Uterus (tissue), 4 donors: ENCODE results near the gene DCANP1. TPM values are rescaled to one million over a fixed set of nuclear protein-coding genes. Genes with fewer than 3 reads are reported as not detected.

Source experiments
- DNase-seq, 2 donors: peaks; one replicate each; pipeline ENCODE4 v3.0.0-alpha.2; 2019 to 2020
- H3K27ac ChIP-seq, 2 donors: fragments of 200-600 bp; sonication (generic); 1 replicate in 1 of 2; 2 replicates in 1 of 2; pipeline ENCODE4 v1.5.1; 2016 to 2018
- H3K27me3 ChIP-seq, 2 donors: fragments of 200-600 bp; sonication (generic); one replicate each; pipeline ENCODE4 v1.5.1; 2018 to 2019; ENCODE audit warnings: control low read depth in 1 of 2
- H3K36me3 ChIP-seq, 2 donors: fragments of 200-600 bp; sonication (generic); one replicate each; pipeline ENCODE4 v1.5.1; 2019; ENCODE audit warnings: control low read depth in 1 of 2
- H3K4me1 ChIP-seq, 2 donors: fragments of 200-600 bp; sonication (generic); one replicate each; pipeline ENCODE4 v1.5.1; 2018 to 2019; ENCODE audit warnings: control low read depth in 1 of 2
- H3K4me3 ChIP-seq, 2 donors: fragments of 200-600 bp; sonication (generic); 1 replicate in 1 of 2; 2 replicates in 1 of 2; pipeline ENCODE4 v1.5.1; 2018 to 2019; ENCODE audit warnings: mild to moderate bottlenecking in 1 of 2
- H3K9me3 ChIP-seq, 2 donors: fragments of 200-600 bp; sonication (generic); one replicate each; pipeline ENCODE4 v1.5.1; 2019; ENCODE audit warnings: control low read depth in 1 of 2
- POLR2A ChIP-seq, 2 donors: fragments of 450-650 bp; IDR thresholded peaks; one replicate each; pipeline ENCODE4 v1.6.1; 2016; ENCODE audit warnings: antibody characterized with exemption in 2 of 2, mild to moderate bottlenecking in 1 of 2, moderate library complexity in 1 of 2
- intact Hi-C: fragments of 100-400 bp; cut with DNase I; formaldehyde crosslinking; loops from one replicate; pipeline ENCODE4 v1.15.1; 2023; ENCODE audit warnings: low total_unique reads
- total RNA-seq, 4 donors: library from RNA; depleted of rRNA in 3 of 4; stranded (reverse); fragments of >200 nt in 3 of 4; gene quantifications; one replicate each; pipeline versions ENCODE4 v1.1.0 to v1.2.4, GENCODE V29; 2014 to 2023
- TF ChIP-seq, protein P1 (sequence below), 4 experiments: fragments of 200-600 bp in 2 of 4; fragments of 450-650 bp in 2 of 4; sonication (generic) in 2 of 4; IDR thresholded peaks; one replicate each; pipeline ENCODE4 v1.5.1; 2016 to 2019; ENCODE audit warnings: antibody characterized with exemption in 4 of 4, mild to moderate bottlenecking in 2 of 4, moderate library complexity in 1 of 4
- donor health status: DM: yes; HTN: yes; CAD: no.

Gene DCANP1
- total RNA-seq, 4 donors from 2014 or later: not detected

DNA sequence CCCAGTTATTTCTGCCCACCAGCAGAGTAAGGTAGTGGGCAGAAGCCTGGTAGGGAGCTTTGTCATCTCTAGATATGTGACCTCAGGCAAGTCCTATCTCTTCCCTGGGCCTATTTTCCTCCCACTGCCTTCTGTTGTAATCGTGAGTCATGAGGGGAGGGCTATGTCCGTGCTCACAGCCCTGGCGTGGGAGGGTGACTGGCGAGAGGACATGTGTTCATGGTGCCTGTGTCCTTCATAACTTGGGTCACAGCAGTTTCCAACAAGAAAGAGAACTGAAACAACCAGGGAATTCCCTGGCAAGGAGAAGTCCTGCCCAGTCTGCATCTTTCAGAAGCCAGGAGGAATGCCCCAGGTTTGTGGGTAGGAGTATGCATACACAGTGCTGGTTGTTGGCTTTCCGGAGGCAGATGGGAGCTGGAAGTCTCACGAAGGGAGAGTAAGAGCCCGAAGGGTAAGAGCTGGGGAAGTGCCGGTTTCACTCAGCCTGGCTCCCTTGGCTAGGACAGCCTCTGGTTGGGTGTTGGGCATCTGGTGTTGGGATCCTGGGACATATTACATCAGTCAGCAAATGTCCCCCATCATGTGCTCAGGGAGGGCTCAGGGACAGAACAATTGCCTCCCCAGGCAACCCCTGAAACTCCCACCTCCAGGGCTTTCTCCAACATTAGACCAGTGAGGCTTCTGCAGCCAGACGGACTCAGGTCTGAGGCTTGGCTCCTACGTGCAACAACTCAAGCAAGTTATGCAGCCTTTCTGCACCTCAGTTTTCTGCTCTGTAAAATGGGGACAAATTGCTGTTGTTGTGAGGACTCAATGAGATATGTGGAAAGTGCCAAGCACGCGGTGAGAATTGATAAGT is 9.3 kb upstream of the DCANP1 start:
- Histone ChIP-seq H3K4me1 (no peaks in the 10 kb centered on the region), H3K27me3 (no peaks in the 10 kb centered on the region), H3K27ac (no peak overlapping the region), H3K9me3 (no peaks in the 10 kb centered on the region), H3K36me3 (no peaks in the 10 kb centered on the region), H3K4me3 (no peak overlapping the region)
- DNase-seq: no peak
- intact Hi-C loops: no loop called here
- TF ChIP-seq POLR2A (IDR thresholded peaks at IDR 0.05): no peak
- TF ChIP-seq, protein P1, sequence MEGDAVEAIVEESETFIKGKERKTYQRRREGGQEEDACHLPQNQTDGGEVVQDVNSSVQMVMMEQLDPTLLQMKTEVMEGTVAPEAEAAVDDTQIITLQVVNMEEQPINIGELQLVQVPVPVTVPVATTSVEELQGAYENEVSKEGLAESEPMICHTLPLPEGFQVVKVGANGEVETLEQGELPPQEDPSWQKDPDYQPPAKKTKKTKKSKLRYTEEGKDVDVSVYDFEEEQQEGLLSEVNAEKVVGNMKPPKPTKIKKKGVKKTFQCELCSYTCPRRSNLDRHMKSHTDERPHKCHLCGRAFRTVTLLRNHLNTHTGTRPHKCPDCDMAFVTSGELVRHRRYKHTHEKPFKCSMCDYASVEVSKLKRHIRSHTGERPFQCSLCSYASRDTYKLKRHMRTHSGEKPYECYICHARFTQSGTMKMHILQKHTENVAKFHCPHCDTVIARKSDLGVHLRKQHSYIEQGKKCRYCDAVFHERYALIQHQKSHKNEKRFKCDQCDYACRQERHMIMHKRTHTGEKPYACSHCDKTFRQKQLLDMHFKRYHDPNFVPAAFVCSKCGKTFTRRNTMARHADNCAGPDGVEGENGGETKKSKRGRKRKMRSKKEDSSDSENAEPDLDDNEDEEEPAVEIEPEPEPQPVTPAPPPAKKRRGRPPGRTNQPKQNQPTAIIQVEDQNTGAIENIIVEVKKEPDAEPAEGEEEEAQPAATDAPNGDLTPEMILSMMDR (IDR thresholded peaks at IDR 0.05): no peak

DNA sequence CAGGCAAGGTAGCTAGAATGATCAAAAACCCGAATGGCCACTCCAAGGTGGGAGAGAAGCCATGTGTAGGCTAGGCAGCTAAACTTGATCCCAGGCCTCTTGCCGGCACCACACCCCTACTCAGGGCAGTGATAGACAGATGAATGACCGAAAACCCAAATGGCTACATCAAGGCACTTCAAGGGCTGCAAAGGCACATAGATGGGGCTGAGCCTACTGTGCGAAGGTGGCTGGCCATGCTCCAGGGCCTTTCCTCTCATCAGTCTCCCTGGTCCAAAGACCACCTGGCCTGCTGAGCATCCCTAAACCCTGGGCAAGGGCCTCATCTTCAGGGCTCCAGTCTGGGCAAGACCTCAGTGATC is 8.7 kb upstream of the DCANP1 start:
- Histone ChIP-seq H3K4me3 (no peak overlapping the region), H3K4me1 (no peaks in the 10 kb centered on the region), H3K27me3 (no peaks in the 10 kb centered on the region), H3K36me3 (no peaks in the 10 kb centered on the region), H3K27ac (no peak overlapping the region), H3K9me3 (no peaks in the 10 kb centered on the region)
- DNase-seq: no peak
- TF ChIP-seq, protein P1 (IDR thresholded peaks at IDR 0.05): no peak
- TF ChIP-seq POLR2A (IDR thresholded peaks at IDR 0.05): no peak
- intact Hi-C loops: no loop called here

DNA sequence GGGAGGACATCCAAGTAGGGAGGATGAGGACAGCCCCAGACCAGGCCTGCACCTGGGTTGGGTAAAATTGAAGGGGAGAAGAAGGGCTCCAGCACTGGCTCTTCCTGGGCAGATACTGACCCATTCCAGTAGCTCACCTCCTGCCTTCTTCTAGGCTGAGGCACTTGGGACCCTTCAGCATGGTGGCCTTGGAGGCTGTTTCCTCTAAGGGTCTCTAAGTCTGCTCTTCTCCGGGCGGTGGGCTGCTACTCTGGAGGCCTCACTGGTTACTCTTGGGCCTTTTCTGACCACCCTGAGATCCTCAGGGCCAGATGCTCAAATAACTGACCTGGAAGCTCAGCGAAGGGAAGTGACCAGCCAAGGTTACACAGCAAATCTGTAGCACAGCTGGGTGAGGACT is 7.8 kb upstream of the DCANP1 start:
- no peaks in the 10 kb centered on the region for H3K27me3 ChIP-seq
- no peak for DNase-seq
- no peak overlapping the region for H3K27ac ChIP-seq
- intact Hi-C loops: no loop called here
- H3K36me3 ChIP-seq: no peaks in the 10 kb centered on the region
- no peaks in the 10 kb centered on the region for H3K4me1 ChIP-seq
- H3K9me3 ChIP-seq: no peaks in the 10 kb centered on the region
- H3K4me3 ChIP-seq: no peak overlapping the region
- no peak for TF ChIP-seq POLR2A (IDR thresholded peaks at IDR 0.05)
- TF ChIP-seq, protein P1 (IDR thresholded peaks at IDR 0.05): no peak

DNA sequence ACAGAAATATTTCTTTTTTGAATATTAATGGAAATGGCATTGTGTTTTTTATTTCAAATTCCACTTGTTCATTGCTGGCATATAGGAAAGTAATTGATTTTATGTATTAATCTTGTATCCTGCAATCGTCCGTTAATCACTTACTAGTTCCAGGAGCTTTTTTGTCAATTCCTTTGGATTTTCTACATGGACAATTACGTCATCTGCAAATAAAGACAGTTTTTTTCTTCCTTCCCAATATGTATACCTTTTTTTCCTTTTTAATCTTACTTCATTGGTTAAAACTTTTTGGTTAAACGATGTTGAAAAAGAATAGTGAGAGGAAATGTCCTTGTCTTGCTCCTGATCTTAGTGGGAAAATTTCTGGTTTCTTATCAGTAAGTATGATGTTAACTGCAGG is 6.5 kb upstream of the DCANP1 start:
- intact Hi-C loops: no loop called here

More for the DNA sequence above, 6.5 kb upstream of the DCANP1 start:
- no peak for TF ChIP-seq POLR2A (IDR thresholded peaks at IDR 0.05)
- TF ChIP-seq, protein P1 (IDR thresholded peaks at IDR 0.05): no peak
- Histone ChIP-seq H3K27me3 (no peaks in the 10 kb centered on the region), H3K4me1 (no peaks in the 10 kb centered on the region), H3K36me3 (no peaks in the 10 kb centered on the region), H3K9me3 (no peaks in the 10 kb centered on the region), H3K4me3 (no peak overlapping the region), H3K27ac (no peak overlapping the region)
- DNase-seq: no peak
